Stimulated activated CD8-positive, alpha-beta memory T cell treated with anti-CD3 and anti-CD28 coated beads, Interleukin-7, amount 100 ng/mL, for 4 hours (primary cell): ENCODE data around the gene COQ2.
A peak's percentile ranks its signal among the peaks of the same experiment; 100 is the strongest.
"Not testable (repeated sequence)": the region's sequence is repeated elsewhere in the genome, so short reads cannot be mapped to it uniquely, and the experiment has no call there.

Source experiments
- DNase-seq, 2 donors: peaks; one replicate each; pipeline ENCODE4 v3.0.0-alpha.2; 2020; ENCODE audit warnings: low read depth in 2 of 2

COQ2 gene

DNA sequence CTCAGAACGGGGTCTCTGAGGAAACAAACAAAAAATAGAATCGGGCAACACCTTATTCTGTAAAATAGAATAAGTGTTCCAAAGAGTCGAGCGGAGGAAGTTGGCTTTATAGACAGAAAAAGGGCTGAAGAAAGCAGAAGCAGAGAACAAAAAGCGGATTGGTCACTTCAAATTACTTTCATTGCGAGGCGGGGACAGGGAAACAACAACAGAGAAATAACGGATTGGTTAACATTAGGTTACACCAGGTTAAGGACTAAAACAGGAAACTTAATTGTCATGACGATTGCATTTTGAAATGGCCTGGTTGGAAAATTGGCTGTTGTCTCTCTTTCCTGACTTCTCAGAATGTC lies 433 bp upstream of the COQ2 start:
- no peak for DNase-seq

DNA sequence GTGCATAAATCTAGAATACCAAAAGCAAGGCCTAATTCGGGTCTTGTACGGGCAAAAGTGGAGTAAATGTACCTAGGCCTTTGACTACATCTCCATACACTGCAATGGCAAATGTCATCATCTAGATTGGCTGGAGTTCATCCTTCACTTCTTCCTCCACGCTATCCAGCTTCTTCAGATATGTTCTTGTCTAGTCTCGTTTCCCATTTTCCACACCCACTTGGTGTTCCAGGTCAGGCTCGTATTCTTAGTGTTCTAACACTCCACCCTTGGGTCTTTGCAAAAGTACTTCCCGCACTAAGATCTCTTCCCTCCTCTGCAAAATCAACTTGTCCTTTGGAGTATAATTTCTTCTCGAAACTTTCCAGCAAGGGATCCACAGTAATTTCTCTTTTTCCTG lies 1.4 kb downstream of the COQ2 start:
- no peak for DNase-seq

DNA sequence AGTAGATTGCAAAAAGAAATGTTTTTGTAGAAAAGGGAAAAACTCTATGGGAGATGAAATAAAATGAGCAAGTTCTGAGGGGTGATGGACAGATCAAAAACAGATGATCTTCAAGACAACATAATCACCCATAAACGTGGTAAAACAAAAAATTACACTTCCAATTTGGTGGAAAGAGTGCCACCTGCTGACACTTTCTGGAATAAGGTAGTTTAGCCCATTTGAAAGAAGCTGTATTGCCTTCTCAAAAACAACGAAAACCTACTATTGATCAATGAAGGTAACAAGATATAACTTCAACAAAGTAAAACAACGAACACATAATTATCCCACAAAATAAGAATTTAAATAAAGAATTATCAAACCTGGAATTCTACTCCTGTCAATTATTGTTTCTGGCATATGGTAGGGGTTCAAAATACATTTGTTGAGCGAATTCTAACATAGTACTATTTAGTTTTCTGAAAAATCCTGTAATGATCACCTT lies 2.5 kb downstream of the COQ2 start:
- DNase-seq: peak in 1 of 2 donors; percentile 29

DNA sequence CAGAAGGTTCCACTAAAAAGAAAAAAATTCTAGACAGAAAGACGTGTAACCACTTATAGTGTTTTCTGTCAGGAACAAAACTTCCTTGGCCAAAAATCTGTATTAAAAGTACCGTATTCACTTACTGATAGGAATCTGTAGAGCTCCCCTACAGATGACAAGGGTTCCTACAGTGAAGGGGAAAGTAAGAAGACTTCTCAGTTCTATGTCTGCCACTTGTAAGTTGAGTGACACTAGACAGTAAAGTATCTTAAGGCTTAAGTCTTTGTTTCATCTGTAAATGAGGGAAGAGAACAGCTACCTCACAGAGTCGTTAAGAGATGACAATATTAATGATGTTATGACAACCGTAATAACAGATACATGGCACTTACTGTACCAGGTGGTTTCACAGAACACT lies 3.3 kb downstream of the COQ2 start:
- DNase-seq: no peak

DNA sequence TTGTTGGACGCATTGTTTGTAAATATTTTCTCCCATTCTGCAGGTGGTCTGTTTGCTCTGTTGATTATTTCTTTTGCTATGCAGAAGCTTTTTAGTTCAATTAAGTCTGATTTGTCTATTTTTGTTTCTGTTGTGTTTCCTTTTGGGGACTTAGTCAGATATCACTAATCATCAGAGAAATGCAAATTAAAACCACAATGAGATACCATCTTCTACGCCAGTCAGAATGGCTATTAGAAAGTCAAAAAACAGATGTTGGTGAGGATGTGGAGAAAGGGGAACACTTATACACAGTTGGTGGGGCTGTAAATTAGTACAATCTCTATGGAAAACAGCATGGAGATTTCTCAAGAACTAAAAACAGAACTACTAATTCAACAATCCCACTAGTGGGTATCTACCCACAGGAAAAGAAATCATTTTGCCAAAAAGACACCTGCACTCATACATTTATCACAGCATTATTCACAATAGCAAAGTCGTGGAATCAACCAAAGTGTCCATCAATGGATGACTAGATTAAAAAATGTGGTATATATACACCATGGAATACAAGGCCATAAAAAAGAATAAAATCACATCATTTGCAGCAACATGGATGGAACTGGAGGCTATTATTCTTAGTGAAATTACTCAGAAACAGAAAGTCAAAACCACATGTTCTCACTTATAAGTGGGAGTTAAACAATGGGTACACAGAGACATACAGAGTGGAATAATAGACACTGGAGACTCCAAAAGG lies 8.1 kb downstream of the COQ2 start:
- no peak for DNase-seq

DNA sequence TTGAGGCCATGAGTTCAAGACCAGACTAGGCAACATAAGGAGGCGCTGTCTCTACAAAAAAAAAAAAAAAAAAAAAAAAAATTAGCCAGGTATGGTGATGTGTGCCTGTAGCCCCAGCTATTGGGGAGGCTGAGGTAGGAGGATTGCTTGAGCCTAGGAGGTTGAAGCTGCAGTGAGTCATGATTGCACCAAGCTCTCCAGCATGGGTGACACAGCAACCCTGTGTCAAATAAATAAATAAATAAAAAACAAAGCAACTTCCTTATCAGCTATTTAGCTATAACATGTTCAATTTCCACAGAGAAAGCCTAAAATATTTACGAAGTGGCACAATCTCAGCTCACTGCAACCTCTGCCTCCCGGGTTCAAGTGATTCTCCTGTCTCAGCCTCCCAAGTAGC lies 10.7 kb downstream of the COQ2 start:
- not testable (repeated sequence) for DNase-seq

DNA sequence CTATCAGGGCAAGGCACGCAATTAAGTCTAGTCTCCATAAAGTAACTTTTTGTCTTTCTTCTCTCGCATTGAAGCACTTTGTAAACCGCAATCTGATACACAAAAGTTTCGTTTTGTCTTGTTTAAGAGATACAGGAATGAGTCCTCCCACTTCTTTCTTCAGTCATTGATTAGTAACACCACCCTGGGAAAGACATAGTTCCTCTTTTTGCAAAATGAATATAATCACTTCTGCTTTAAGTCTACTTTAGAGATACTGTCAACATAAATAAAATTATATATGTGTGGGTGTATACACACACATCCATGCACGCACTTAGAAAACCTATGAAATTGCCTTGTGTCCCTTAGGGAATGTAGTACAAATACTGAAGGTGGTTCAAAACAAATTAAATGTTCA lies 11.7 kb downstream of the COQ2 start:
- no peak for DNase-seq

DNA sequence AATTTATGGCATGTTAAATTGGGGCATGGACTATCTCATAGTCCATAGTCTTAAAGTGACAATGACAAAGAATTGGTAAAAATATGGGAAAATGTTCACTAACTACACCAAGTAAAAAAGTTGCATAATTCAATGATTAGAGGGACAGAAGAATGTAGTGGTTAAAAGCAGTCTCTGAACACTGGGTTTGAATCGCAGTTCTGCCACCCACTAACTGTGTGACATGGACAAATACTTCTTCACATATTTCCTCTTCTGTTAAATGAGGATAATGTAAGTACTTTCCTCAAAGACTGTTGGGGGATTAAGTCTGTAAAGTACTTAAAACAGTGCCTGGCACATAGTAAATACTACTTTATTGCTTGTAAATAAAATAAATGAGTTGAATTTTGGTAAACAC lies 15.3 kb downstream of the COQ2 start:
- DNase-seq: no peak

DNA sequence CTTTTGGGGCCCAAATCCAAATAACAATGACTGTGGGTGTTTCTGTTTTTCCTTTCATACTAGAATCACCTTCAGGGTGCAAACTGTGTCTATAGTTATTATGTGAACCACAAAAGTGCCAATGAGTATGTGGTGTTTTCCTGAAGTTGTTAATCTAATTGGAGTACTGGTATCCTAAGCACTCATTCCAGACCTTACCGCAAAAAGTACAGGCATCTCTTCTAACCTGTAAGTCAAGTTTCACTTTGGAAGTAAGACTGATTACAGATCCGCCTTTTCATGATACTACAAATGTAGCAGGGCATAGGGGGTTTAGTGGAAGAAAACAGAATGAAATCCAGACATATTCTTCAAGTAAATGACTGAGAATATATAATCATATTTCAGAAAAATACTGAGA lies 16.1 kb downstream of the COQ2 start:
- no peak for DNase-seq

DNA sequence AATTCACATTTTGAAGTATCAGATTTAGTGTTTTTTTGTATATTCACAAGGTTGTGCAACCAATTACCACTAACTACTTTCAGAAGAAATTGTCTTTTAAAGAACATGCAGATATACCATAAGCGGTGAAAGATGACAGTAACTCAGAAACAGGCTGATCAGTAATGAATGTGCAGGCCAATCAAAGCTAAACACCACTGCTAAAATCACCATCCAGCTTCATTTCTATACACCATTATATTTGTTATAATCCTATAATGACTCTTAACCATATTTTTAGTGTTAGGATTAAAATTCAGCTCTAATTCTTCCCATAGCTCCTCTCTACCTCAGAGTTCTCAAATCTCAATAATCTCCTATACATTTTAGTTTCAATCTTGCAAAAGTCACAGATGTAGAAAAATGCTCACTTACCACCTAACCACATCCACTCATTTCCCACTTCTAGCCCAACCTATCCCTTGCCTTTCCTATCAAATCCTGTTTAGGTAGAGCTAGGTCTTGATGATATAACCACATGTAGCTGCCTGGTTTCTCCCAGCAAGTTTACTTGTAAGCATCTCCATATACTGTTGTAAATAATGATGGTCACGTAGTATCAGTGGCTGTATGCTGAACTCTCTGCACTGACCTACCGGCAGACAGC lies 16.6 kb downstream of the COQ2 start:
- no peak for DNase-seq

DNA sequence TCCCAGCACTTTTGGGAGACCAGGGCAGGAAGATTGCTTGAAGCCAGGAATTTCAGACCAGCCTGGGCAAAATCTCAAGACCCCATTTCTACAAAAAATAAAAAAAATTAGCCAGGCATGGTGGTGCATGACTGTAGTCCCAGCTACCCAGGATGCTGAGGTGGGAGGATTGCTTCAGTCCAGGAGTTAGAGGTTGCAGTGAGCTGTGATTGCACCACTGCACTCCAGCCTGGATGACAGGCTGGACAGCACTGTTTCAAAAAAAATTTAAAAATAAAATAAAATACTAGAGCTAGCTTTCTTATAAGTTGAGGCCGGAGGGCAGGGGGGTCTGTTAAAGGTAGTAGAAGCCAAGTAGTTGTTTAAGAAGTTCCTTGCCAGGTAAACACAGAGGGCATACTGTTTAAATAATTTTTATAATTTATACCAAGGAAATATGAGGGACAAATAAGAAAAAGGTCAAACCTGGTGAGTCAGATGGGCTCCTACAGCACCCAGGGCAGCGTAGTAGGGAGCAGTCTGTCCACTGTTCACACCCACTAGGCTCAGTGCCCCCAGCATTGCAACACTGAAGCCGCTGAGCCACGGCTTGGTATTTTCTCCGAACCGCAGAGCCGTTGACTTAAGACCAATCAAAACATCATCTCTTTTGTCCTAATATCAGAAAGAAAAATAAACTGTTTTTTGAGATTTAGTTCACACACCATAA lies 17.3 kb downstream of the COQ2 start:
- no peak for DNase-seq

DNA sequence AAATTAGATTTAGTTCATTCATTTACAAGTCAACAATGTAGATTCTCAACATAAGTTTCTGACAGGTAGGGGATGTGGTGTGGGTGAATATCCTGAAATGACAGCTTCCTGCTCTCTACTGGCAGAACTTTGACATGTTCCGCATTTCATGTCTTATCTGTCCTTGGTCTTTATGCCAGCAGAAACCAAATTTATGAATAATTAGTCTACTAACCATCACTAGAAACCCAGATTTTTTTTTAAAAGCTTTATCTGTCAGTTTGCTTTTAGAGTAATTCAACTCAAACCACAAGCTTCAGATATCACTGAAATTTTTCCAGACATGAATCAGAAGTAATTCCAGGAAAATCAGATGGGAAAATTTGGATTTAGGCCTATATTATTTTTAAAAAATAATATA lies 17.9 kb downstream of the COQ2 start:
- no peak for DNase-seq

DNA sequence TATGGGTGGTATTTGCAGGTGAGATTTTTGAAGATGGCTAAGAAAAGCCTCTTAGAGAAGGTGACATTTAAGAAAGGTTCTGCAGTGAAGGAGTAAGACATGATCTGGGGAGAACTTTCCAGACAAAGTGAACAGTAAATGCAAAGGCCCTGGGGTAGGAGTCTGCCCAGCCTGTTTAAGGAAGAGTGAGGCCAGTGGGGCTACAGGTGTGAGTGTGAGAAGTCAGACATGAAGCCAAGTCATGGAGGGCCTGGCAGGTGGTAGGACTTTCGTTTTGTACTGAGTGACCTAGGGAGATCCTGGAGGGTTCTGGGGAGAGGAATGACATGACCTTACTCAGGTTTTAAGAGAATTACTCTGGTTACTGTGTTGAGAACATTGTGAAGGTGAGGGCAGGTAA lies 21.5 kb downstream of the COQ2 start:
- no peak for DNase-seq

DNA sequence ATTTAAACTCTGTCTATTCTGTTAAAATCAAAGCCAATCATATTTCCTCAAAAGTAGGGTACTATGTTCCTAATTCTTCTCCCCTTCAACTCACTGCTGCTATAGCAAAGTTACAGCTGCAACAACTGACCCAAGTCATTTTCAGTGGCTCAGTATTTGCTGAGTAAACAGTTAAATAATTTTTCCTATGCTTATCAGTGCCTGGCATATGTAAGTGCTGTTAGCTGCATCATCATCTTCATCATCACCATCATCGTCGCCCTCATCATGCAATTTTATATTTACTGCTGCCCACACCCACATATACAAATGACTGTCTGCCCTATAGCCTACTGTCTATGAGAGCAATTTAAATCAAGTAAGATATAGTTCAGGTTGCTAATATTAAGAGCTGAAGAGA lies 21.9 kb downstream of the COQ2 start:
- no peak for DNase-seq

DNA sequence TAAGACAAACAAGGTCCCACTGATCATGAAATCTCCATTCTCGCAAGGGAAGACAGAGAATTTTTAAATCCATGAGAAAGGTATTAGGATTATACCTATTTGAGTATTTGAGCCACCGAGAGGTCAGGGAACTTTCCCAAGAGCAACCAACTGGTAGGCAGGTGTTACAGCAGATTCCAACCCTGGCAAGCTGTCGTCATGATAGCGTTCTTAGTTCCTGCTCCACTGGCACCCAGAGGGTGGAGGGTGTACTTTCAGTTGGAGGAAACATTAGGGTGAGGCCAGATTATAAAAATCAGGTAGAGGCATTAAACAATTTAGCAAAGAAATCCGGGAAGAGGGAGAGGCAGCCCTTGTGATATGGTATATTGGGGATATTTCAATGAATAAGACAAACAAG lies 23.3 kb downstream of the COQ2 start:
- no peak for DNase-seq

DNA sequence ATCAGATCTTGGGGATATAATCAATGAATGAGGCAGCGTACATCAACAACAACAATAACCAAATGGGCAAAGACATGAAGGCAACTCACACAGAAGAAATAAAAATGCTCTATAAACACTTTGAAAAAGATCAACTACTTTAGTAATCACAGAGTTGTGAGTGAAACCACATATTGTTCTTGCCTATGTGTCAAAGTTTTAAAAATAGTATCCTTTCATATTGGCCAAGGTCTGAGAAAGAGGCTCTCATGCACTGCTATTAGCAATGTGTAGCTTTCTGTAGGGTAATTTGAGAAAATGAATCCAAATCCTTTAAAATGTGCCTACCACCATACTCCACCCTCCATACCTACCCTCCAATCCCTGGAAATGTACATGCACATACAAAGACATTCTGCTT lies 25.0 kb downstream of the COQ2 start:
- no peak for DNase-seq

DNA sequence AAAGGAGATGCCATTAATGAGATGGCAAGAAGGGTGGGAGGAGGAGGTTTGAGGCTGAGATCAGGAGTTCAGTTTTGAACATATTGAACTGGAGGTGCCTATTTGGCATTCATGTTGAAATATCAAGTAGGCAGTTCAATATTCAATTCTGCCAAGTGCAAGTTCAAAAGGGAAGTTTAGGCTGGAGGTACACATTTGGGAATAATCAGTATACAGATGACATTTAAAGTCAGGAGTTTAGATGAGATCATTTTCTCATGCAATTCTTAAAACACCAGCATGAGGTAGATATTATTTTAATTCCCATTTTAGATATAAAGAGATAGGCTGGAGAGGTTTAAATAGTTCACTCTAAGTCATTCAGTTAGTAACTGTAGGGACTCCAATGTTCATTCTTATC lies 26.1 kb downstream of the COQ2 start:
- DNase-seq: no peak

DNA sequence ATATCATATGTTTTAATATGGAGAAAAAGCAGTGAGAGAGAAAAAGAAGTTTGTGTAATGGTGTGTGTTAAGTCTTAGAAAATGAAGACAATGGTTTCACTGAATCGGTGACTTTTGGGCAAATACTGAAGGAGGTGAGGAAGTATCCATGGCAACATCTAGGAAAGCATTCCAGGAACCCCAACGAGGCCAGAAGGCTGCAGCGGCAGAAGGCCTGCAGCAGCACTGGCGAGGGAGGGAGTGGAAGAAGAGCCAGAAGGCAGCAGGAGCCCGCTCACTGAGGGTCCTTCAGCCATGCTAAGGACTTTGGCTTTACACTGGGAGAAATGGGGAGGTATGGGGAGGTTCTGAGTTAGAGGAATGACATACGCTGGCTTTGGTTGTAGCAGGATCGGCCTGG lies 26.8 kb downstream of the COQ2 start:
- no peak for DNase-seq

DNA sequence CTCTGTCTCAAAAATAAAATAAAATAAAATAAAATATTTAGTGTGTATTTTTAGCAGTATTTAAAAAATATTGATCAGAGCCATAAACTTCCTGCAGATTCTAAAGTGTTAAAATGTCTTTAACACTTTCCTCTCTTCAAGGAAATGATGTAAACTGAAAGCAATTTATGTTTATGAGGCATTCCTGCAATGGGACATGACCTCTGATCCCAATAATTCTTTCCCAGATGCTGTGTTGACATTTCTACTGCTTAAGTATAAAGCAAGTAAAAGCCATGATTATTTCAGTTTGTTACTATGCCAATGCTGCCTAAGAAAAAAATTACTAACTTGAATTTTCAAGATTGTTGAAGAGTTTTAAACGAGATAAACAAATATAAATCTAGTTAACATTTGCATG lies 29.0 kb downstream of the COQ2 start:
- no peak for DNase-seq

DNA sequence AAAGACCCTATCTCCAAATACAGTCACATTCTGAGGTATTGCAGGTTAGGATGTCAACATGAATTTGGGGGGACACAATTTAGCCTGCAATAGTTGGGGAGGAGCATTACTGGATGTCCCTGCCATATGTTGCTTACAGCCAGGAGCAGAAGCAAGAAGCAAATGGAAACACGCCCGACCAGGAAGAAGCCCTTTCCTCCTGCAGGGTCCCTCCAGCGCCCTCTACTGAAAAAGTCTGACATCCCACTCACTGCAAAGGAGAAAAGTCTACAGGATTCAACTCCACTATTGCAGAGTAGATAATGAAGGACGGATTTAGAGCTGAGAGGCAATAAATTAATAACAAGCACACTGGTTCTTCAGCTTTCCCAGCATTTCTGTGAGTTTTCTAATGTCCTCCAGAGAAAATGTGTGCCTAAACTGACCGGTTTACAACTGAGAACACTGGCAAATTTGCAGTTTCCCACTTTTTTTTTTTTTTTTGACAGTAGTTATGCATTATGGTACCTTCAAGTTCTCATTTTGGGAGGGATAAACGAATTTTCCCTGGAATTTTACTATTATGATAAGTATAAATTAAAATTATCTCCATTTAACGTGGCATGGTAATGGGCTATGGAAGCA lies 31.7 kb downstream of the COQ2 start:
- peak; percentile 29 to 52 for DNase-seq

DNA sequence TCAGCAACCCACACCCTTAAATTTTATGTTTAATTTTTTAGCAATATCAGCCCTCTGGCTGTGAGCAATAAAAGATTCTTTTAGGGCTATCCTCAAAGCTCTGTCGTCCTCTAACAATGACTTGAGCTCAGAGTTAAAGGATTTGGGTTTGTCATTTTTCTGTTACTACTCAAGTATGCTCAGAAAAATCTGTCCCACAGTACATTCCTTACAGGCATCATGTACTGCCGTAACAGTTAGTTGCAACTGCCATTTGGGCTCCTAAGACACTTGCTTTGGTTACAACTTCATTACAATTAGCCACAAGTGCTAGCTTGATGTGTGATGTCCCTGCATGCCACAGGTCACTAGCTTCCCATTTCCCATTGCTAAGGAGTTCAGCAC lies 33.2 kb downstream of the COQ2 start:
- no peak for DNase-seq

DNA sequence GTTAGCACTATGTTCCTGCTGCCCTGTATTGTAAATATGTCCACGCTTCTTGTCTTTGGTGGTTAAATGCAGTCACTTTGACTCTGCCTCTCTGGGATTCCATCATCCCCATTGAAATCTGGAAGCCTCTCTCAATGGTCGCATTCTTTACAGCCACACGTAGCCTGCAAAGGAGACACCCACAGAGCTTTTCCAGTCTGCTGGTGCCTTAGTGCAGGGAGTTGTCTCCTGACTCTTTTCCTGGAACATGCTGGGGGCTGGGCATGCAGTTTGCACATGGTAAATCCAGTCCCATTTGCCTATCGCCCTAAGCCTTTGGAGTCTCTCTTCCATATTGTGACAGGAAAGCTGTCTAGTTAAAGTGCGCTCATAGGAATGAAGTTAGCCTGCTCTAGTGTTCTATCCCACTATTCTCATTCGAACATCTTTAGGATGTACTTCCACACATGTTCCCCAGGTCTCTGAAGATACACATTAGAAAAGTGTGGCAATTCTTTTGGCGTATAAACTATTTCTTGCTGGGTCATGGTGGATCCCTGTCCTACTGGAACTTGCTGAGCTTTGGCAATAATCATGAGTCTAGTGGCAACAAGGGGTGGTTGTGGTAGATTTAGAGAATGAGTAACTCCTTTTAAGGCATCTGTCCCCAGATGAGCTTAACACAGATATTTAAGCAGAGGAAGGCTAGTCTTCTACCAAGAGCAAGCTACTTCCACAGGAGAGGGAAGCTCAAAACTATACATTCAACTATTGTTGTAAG lies 33.7 kb downstream of the COQ2 start:
- DNase-seq: no peak
